ENCODE results near the gene H1-8.

Gene H1-8

DNA sequence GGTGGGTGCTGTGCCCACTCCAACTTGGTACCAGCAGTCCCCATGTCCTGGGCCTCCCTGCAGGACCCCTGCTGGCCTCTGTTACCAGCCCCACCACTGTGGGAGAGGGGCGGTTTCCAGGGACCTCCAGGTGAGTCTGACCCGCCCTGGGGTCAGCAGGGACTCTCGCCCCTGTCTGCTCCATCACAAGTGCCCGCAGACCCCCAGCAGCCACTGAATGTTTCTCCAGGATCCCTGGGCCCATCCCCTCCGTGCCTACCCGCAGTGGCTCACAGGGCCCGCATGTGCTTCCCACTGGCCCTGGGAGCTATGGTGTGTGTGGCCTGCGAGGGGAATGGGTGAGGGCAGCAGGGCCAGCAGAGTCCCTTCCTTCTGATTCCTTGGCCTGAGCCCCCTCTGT, 24.4 kb upstream of the H1-8 start:
- TF ChIP-seq, protein P1, sequence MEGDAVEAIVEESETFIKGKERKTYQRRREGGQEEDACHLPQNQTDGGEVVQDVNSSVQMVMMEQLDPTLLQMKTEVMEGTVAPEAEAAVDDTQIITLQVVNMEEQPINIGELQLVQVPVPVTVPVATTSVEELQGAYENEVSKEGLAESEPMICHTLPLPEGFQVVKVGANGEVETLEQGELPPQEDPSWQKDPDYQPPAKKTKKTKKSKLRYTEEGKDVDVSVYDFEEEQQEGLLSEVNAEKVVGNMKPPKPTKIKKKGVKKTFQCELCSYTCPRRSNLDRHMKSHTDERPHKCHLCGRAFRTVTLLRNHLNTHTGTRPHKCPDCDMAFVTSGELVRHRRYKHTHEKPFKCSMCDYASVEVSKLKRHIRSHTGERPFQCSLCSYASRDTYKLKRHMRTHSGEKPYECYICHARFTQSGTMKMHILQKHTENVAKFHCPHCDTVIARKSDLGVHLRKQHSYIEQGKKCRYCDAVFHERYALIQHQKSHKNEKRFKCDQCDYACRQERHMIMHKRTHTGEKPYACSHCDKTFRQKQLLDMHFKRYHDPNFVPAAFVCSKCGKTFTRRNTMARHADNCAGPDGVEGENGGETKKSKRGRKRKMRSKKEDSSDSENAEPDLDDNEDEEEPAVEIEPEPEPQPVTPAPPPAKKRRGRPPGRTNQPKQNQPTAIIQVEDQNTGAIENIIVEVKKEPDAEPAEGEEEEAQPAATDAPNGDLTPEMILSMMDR (IDR thresholded peaks at IDR 0.05; ENCODE audit: insufficient read depth, low read depth, low read length, missing control alignments): no peak
- no peak for DNase-seq (ENCODE audit: low read depth)
- H3K4me3 ChIP-seq (ENCODE audit: low read depth, low read length): no peak overlapping the region

DNA sequence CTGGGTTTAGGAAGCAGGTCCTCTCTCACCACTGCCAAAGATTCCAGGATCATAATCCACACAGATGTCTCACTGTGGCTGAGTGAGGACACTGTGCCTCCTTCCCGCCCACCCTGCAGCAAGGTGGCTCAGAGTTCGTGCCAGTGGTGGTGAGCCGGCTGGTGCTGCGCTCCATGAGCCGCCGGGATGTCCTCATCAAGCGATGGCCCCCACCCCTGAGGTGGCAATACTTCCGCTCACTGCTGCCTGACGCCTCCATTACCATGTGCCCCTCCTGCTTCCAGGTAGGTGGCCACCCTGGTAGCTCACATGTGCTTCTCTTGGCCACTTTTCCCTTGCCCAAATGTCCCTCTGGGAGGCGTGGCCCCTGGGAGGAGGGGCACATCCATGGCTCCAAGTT, 23.5 kb upstream of the H1-8 start:
- no peak overlapping the region for H3K4me3 ChIP-seq (ENCODE audit: low read depth, low read length)
- no peak for DNase-seq (ENCODE audit: low read depth)
- TF ChIP-seq, protein P1 (IDR thresholded peaks at IDR 0.05; ENCODE audit: insufficient read depth, low read depth, low read length, missing control alignments): no peak

DNA sequence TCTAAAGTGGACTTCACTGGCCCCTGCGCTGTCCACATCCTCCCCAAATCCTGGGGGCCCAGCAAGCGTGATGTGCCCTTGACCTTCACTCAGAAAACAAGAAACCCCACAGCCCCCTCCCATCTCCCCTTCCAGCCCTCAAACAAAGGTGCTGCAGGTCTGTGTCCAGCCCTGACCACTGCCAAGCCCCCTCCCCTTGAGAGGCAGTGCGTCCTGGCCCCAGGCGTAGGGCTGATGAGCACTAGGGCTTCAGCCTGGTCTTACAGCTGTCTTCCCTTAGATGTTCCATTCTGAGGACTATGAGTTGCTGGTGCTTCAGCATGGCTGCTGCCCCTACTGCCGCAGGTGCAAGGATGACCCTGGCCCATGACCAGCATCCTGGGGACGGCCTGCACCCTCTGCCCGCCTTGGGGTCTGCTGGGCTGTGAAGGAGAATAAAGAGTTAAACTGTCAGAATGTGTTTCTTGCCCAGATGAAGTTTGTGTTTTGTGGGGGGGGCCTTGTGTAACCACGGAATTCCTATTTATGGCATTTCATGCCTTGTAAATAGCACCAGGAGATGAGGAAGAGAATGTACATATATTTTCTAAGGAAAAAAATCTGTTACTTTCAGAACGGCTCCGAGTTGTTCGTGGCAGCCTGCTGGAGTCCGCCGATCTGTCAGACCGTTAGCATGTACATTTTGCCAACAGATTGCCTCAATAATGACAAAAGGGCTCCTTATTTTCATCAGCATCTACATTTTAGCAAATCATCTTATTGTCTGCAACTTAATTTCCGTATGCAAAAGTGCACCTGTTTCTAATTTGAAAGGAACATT, 22.9 kb upstream of the H1-8 start:
- no peak for DNase-seq (ENCODE audit: low read depth)
- no peak overlapping the region for H3K4me3 ChIP-seq (ENCODE audit: low read depth, low read length)
- TF ChIP-seq, protein P1 (IDR thresholded peaks at IDR 0.05; ENCODE audit: insufficient read depth, low read depth, low read length, missing control alignments): no peak

DNA sequence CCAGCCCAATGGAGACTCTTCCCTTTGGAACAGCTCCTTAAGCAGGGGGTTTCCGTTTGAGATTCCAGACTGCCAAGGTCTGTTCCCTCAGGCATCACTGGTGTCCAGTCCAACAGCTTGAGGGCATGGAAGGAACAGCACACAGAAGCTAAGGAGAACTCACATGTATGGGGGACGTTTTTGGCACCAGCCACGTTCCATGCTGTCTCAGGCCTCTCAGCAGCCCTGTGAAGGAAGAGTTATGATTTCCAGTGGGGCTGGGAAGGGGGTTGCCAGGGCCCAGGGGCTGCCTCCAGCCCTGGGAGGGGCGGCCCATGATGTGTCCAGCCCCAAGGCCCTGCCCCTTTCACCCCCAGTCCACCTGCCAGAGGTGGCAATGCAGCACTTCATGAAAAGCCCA, 22.0 kb upstream of the H1-8 start:
- no peak for DNase-seq (ENCODE audit: low read depth)

GRCh38 chr3:129521611-129522010, 21.4 kb upstream of the H1-8 start:
- TF ChIP-seq, protein P1 (IDR thresholded peaks at IDR 0.05; ENCODE audit: insufficient read depth, low read depth, low read length, missing control alignments): no peak
- no peak for DNase-seq (ENCODE audit: low read depth)
- no peak overlapping the region for H3K4me3 ChIP-seq (ENCODE audit: low read depth, low read length)

More for the DNA sequence above, 22.0 kb upstream of the H1-8 start:
- H3K4me3 ChIP-seq (ENCODE audit: low read depth, low read length): no peak overlapping the region
- TF ChIP-seq, protein P1 (IDR thresholded peaks at IDR 0.05; ENCODE audit: insufficient read depth, low read depth, low read length, missing control alignments): no peak

GRCh38 chr3:129522953-129523352, 20.0 kb upstream of the H1-8 start:
- TF ChIP-seq, protein P1 (IDR thresholded peaks at IDR 0.05; ENCODE audit: insufficient read depth, low read depth, low read length, missing control alignments): no peak
- no peak for DNase-seq (ENCODE audit: low read depth)
- no peak overlapping the region for H3K4me3 ChIP-seq (ENCODE audit: low read depth, low read length)

DNA sequence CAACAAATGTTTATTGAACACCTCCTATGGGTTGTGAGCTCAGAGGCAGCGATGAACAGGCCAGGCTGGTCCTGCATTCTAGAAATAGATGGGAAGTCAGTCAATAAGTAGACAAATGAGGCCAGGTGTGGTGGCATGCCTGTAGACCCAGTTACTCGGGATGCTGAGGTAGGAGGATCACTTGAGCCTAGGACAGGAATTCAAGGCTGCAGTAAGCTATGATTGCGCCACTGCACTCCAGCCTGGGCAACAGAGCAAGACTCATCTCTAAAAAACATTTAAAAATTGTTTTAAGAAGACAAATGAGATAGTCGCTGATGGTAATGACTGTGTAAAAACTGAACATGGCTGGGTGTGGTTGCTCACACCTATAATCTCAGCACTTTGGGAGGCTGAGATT, 18.9 kb upstream of the H1-8 start:
- TF ChIP-seq, protein P1 (IDR thresholded peaks at IDR 0.05; ENCODE audit: insufficient read depth, low read depth, low read length, missing control alignments): no peak
- DNase-seq (ENCODE audit: low read depth): no peak
- H3K4me3 ChIP-seq (ENCODE audit: low read depth, low read length): no peak overlapping the region

All from GM12865 (cell line).